Measurements from ENCODE around the gene TCF4.

TCF4 gene

DNA sequence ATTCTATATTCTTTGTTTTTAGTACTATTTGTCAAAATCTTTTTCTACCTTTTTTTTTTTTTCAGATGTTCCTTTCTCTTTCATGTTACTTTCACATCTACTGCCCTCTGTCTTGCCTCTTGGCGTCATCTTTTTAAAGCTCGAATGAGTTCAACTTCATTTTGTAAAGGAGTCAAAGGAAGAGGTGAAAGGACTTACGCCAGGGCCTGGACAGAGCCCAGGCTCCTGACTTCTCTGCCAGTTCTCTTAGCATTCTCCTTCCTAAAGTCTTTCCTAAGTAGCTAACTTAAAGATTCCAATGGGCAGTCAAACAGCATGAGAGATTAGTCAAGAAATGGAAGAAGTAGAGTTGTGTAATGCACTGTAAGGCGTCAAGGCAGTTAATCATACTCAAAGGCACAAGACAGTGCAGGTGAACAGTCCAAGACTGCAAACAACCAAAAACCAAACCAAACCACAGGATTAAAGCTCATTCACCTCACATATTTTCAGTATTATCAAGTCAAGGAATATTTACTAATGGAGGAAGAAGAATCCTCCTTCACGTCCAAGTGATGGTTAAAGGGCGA, 301.7 kb downstream of the TCF4 start:
- DNase-seq = no peak

DNA sequence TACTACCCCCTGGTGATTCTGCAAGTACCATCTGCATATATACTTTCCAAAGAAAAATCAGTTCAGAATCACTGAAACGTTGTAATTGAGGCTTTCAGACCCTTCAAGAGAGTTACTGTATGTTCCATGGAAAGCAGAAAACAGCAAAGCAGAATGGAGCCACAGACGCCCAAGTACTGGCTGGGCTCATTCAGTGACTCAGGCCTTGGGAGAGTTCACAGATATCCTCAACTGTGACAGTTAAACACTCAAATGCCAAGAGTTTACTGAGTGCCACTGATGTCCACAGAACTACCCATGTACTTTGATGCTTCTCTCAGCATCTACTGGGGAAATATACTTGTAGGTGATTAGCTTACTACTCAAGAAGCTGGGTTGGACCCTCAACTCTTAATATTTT, 303.4 kb downstream of the TCF4 start:
- DNase-seq = no peak

DNA sequence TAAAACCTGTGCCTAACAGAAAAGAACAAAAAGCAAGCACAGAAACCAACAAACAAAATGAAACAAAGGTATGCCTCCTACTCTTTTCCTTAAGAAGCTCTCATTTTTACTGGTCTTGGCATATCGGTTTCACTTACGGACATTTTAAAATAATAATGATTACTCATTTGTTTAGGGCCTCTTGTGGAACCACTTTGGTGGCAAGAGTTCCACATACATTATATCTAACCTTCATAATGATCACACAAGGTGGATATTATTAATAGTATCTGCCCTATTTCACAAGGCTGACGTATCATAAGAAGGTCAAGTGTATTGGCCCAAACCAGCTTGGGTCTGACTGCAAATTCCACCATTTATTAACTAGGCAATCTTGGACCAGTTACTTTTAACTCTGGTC, 304.7 kb downstream of the TCF4 start:
- no peak for DNase-seq

DNA sequence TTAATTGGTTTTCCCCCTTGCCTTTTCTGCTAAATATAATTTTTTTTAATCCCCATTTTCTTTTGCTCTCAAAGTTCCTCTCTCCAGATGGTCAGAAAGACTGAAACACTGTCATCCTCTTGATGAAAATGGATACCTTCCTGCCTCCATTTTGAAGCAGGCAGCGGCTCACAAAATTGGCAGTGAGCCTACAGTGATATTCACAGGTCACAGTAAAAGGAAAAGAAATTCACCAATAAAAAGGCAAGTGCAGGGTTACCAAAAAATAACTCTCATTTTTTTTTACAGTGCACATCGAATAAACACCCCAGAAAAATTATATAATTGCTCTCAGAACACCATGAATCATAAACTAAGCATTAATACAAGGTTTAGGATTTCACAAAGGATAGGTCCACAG, 307.5 kb downstream of the TCF4 start:
- no peak for DNase-seq

DNA sequence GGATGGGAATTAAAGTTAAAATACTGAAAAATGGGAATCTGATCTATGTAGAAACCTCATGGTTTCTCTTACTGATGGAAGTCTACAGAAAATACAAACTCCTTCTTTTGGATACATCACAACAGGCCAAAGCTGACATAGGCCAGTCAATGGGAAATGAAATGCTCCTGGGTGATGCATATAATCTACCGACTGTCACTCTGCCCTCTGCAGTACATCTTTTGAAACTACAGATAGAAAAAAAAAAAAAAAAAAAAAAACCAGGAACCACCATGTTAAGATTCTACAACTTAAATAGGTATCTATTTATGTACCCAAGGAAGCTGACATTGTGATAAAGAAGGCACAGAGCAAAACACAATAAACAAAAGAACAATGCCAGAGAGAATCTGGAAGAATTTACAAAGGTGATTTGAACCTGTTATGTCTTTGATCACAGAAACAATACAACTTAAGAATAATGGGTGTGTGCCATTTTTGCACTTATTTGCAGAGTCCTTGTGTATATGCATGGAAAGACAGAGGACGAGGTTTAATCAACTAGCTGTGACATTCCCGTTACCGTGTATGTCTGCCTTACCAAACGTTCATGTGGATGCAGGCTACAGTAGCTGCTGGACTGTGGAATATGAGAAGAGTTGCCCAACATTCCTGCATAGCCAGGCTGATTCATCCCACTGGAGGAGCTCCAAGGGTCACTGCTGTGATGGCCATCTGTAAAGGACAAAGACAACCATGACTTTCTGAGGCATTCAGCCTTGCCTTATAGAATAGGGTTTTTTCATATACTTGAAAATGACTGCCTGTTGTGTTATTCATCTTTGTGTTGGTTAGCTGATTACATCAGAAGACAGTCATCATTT, 312.7 kb downstream of the TCF4 start:
- no peak for DNase-seq

DNA sequence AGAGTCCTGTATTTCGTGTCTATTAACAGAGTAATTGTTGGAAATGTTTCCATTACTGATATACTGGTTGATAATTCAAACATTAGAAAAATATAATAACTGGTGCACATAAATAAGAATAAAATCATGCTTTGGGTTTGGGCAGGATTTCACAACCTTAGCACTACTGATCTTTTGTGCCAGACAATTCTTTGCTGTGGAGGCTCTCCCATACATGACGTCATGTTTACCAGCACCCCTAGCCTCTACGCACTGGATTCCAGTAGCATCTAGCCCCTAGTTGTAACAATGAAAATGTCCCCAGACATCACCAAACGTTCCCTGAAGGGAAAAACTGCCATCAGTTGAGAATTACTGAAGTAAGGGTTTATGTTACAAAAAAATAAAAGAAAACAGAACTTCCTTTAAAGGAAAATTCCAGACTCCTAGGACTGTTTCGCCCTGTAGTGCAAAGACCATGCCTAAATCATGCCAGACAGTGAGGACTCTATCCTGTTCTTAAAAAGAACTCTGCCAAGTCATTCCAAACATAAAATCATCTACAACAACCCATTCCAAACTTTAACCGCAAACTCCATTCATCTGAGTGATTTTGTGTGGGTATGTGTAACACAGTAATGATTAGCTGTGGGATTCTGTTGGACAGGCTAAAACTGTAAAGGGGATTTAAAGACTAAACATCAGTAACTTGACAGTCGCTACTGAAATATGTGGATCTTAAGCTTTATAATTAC, 315.3 kb downstream of the TCF4 start:
- no peak for DNase-seq

DNA sequence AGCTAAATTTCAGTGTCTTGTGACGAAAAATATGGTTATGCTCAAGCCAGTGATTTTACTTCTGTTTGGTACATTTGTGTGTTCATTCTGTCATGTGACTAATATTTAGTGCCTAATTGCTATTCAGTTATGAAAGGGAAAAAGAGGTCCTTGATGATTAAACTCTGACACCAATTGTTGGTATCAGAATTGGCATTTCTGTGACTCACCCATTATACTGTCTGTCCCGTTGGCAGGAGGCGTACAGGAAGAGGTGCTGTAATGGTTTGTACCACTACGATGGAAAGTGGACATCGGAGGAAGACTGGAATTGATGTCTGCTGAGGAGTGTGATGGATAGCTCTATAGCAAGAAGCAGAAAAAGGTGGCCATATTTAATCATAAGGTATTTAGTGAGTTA, 318.4 kb downstream of the TCF4 start:
- no peak for DNase-seq

DNA sequence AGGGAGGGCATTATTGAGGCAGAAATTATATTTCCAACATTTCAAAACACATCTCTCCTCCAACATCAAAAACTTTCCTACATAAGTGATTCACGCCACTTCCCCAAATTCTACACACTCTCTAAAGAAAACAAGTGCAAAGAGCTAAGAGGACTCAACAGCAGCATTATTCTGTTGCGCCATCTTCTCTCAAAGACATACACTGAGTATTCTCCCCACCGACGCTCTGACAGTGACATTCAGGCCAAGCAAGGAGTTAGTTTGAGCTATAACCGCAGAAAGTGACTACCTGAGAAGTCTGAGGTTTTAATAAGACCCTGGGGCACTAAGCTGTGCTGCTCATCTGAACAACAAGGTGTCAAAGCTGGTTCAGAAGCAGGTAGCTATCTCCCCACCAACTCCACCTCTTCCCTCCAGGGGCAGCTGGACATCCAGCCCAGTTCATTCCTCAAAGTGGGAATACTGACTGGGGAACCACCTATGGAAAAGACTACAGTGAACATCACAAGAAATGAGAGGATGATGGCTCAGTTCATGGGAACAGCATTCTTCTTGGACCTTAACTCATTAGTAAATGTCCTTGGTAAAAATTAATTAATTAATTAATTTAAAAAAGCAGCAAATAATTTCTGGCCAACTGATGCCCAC, 319.2 kb downstream of the TCF4 start:
- no peak for DNase-seq

DNA sequence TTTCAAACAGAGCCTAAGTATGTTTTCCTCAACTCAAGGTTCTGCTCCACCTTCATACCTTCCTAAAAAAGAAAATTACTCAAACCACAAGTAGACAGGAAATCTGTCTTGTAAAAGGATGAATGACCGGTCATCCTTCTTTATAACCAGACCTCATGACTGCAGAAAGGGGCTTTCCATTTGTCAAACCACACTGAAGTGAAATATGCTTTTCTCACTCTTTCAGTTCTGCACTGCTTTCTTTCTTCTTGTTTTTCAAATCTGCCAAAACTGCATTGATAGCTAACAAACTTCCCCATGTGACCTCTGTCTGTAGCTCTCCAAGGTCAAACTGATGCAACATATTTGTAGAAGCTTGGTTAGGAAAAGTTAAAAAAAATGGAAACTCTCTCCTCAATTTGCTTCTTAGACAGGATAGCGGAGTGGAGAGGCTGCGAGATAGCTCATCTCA, 319.8 kb downstream of the TCF4 start:
- no peak for DNase-seq

DNA sequence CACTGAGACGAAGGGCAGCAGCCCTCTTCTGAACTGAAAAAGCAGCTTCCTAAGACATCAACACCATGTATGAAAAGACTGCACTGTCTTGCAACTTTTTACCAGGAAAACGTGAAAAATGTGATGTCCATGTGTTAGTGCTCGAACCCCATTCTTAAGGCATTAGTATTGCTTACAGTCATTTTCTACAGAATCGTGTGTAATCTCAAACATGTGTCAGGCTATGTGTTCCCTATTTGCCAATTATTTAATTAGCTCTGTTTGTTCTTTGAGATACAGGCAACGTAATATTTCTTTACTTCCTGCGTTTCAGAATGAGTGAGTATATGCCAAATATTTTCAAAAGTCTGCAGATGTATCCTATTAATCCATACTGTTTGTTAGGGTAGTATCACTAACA, 321.0 kb downstream of the TCF4 start:
- no peak for DNase-seq

DNA sequence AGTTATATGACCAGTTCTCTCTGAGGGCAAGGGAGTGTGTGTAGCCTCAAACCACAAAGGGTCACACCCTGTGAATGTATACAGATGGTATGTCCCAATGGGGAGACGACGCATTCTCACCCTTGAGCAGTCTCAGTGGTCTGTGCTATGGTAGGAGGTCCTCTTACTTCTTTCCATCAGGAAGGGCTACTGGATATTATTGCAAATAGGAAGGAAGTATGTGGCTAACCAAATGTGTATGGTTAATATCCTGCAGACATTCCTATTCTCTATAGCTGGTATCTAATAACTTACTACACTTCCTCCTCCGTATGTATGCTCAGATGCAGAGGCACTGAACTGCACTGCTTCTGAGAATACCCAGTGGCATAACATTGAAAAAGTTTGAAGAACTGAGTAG, 322.0 kb downstream of the TCF4 start:
- DNase-seq = no peak

DNA sequence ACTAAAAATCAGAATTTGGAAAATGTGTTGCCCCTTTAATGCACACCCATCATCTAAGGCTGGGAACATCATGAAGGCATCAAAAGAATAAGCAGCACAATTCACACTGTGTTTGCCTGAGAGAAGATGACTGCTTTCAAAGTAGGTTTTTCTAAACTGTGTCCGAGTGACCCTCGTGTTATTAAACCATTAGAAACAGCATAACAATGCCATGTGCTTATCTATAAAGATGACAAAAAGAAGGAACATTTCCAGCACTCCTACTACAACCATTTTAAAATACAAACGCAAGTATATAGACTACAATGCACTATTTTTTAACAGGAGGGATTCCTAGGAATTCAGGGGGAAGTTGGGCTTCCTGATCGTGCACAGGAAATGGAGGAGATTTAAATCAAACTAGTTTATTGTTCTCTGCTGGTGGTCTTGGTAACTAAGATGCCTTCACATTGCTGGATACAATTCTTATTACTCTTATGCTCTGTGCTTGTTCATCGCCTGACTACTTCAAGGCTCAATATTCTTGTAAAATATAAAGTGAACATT, 322.8 kb downstream of the TCF4 start:
- DNase-seq = no peak

DNA sequence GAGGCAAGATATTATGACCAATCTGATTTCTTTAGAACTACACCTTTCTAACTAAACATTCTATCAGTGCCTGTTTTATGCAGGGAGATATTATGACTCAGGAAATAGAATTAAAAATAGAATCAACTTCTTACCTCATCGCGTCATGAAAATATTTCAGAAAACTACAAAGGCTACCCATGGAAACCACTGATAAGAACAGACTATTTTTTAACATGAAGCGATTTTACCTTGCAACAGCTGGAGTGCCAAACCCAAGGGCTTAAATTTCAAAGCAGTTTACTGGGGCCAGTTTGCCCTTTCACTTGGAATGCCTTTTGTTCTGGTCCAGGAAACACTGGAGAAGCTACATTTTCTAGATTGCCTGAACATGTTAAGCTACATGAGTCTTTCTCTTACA, 323.9 kb downstream of the TCF4 start:
- no peak for DNase-seq

DNA sequence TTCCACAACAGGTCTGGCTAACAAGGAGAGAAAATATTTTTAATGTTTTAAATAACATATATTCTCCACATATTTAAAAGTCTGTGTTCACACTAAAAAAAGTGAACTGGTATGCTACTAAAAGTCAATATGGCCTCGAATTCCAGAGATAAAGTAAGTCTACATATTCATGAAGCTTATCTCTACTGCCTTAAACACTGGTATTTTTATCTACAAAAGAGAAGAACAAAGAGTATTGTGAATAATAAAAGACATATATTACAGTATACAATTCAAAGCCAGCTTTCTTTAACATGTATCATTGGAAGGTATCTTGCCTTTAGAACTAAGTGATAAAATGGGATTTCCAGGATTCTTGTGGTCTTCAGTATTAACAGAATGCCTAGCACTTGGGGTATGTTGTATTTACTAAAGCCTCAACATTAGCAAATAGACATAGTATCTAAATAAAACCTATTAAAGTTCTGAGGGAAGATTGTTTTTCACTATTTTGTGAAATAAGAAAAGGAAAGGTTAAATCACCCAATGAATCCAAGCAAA, 325.9 kb downstream of the TCF4 start:
- no peak for DNase-seq

DNA sequence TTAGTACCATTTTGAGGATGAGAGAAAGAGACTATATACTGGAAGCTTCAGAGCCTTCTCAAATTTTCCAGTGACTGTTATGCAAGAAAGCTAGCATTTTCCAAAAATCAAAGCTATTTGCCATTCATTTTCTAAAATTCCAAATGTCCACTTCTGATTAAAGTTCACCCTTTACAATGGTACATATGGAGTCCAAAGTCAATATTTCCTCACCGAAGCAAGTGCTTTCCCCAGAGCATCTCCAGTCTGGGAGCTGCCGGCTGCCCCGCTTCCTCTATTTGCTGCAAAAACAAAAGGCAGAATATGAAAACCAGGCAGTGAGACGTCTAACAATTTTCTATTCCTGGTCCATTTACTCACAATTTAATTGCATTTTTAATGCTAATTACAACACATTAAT, 326.7 kb downstream of the TCF4 start:
- DNase-seq = no peak

DNA sequence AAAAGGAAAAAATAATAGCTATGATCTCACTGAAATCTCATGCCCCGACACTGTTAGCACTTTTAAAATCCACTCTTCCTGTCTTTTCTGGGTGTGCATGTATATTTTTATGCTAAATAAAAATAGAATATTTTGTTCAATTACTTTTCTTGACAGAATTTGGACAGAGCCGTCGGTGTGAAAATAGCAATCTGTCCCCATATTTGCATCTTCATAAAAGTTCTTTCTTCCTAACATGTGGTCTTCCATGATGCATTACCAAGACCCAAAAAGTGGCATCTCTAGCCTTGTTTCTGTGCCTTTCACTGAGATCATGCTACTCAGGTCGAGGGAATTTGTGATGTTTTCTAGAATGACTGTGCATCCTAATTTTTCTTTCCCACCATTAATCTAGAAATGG, 329.9 kb downstream of the TCF4 start:
- no peak for DNase-seq

DNA sequence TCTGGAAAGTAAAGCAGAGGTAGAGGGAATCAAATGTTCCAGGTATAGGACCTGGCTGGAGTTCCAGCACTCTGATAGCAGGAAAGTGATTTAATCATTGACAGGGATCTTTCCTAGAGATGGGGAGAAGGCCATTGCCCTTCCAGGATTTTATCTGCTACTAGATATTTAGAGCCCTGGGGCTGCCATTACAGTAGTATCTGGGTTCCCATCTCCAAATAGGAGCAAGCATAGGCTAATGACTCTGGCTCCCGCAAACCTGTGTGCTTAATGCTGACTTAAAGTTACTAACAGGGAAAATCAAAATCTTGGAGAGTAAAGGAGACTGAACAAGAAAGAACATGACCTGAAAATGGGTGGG, 331.1 kb downstream of the TCF4 start:
- DNase-seq = no peak

DNA sequence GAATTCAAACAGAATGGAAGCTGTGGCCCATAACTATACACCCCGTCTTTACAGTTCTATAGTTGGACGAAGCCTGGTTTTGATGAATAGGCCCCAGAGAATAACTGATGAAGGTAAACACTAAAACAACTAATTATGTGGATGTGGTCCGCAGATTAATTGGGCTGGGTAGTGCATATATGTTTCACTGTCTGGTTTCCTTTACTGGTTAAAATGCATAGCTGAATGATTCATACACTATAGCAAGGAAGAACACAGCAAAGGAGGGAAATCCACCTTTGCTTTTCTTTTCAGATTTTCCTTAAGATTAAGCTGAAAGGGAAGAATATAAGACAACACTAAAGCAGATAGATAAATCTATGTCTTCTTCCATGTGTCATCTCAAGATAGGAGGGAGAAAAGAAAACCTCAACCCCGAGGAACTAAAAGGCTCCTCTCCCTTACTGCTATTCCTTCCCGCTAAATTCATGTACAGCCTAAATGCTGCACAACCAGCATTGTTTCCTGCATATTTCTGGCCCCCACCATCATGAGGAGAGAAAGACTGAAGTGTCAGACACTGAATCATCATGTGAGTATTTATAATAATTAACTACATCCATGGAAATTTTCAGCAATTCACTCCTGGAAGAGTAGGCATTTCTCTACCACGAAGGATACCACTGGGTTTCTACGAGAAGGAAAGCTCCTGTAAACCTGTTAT, 331.6 kb downstream of the TCF4 start:
- no peak for DNase-seq

DNA sequence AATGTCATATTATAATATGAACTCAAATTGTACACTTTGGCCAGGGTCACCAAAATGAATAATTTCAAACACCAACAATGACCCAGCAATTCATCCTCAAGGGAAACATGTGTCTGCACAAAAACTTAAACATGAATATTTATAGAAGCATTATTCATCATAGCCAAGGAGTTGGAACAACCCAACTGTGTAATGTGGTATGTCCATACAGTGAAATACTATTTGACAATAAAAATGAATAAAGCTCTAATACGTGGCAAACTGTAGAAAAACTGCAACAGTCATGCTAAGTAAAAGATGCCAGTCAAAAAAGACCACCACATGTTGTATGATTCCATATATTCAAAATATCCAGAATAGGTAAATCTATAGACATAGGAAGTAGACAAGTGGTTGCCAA, 334.2 kb downstream of the TCF4 start:
- no peak for DNase-seq

DNA sequence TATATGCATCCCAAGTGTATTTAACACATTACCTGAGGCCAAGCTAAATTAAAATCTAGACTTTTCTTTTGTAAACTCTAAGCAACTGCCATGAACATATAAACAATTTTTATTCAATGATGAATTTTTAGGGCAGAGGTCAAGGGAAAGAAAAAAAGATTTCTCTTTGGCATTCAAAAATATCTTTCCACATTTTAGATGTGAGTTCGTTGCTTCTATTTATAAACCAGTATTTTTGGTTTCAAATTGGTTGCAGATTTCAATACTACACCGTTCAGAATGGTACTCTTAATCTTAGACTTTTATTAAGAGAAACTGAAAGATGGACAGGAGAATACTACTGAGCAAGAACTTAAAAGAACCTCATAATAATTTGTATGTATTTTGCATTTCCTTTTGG, 335.1 kb downstream of the TCF4 start:
- no peak for DNase-seq

DNA sequence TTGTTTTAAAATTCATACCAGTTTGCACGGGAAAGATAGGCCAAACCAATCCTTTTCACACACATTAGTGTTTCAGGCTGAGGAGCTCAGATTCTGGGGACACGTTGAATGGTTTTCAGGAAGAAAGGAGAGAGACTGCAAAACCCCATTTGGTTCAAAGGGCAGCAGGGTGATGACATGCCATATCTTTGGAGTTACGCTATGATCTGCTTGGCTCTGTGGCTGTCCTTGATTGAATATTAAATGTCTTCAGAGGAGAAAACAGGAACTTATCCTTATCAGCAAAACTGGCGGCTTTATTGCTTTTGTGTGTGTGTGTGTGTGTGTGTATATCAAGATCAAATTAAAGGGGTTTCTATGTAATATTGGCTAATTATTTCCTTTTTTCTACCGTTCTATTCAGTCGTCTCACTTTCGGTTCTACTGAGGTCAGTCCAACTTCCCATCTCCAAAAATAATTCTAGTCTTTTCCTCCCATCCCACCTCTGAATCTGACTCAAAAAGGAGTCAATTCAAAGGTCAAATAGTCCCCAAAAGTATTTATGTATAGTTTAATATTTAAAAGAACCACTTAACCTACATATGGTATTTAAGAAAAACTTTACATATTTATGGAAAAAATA, 335.8 kb downstream of the TCF4 start:
- DNase-seq = no peak

Data from effector CD8-positive, alpha-beta T cell (primary cell).